A549 (cell line): Measurements from ENCODE around the gene ONECUT2.

ENCODE experiments used
- CEBPB ChIP-seq, 2 experiments: fragments of >200 bp in 1 of 2; sonication (Bioruptor Twin) in 1 of 2; formaldehyde crosslinking in 1 of 2; IDR thresholded peaks; 2 replicates each; pipeline ENCODE4 v1.6.1; 2012 to 2016
- SMC3 ChIP-seq: fragments of >200 bp; sonication (Bioruptor Twin); formaldehyde crosslinking; IDR thresholded peaks from 3 replicates; pipeline ENCODE4 v1.6.1; 2018; ENCODE audit warnings: inconsistent platforms

GRCh38 chr18:57502624-57503023, 67.5 kb downstream of the ONECUT2 start:
- TF ChIP-seq SMC3 (no peak), CEBPB (IDR thresholded peaks at IDR 0.05) (no peak)
